GM12878 (cell line): ENCODE data around the gene SERPINE1. TPM values are rescaled to one million over a fixed set of nuclear protein-coding genes. Genes with fewer than 3 reads are reported as not detected.

Experiments
- ATF7 ChIP-seq: fragments of 450-650 bp; IDR thresholded peaks from 2 replicates; pipeline ENCODE4 v1.6.1; 2016; ENCODE audit warnings: low read depth, mild to moderate bottlenecking
- IKZF1 ChIP-seq: fragments of 450-650 bp; conservative IDR thresholded peaks from 2 replicates; pipeline ENCODE4 v1.6.1; 2017; ENCODE audit warnings: antibody characterized with exemption, mild to moderate bottlenecking
- IKZF2 ChIP-seq, 2 experiments: fragments of 450-650 bp; IDR thresholded peaks; 2 replicates each; pipeline ENCODE4 v1.6.1; 2017; ENCODE audit warnings: mild to moderate bottlenecking in 2 of 2, moderate library complexity in 2 of 2
- LARP7 ChIP-seq: fragments of 450-650 bp; IDR thresholded peaks from 2 replicates; pipeline ENCODE4 v1.6.1; 2017; ENCODE audit warnings: mild to moderate bottlenecking
- MTA2 ChIP-seq: fragments of 450-650 bp; IDR thresholded peaks from 2 replicates; pipeline ENCODE4 v1.6.1; 2016; ENCODE audit warnings: low read depth, mild to moderate bottlenecking, moderate library complexity
- RUNX3 ChIP-seq: IDR thresholded peaks from 2 replicates; pipeline ENCODE4 v1.6.1; 2012; ENCODE audit warnings: low read length, inconsistent platforms
- ZNF217 ChIP-seq: fragments of 450-650 bp; IDR thresholded peaks from 2 replicates; pipeline ENCODE4 v1.6.1; 2017; ENCODE audit warnings: antibody characterized with exemption, mild to moderate bottlenecking
- polyA plus RNA-seq, 11 experiments: library from polyadenylated mRNA; depleted of rRNA in 4 of 11; unstranded in 6 of 11; stranded (reverse) in 5 of 11; fragments of >200 nt; fragmentation: Nextera tagmentation in 4 of 11; fragmentation: Illumina TruSeq in 1 of 11; extraction: Ambion mirVana in 4 of 11; extraction: Trizol in 1 of 11; gene quantifications; 1 replicate in 1 of 11; 2 replicates in 10 of 11; pipeline versions ENCODE4 v1.2.1 to v1.2.3, GENCODE V29; 2011 to 2016; ENCODE audit warnings: inconsistent platforms in 2 of 11, missing spikeins in 2 of 11, low read depth in 1 of 11
- total RNA-seq, 4 experiments: library from RNA; depleted of rRNA in 3 of 4; stranded (reverse); fragments of >200 nt in 3 of 4; fragmentation: Illumina TruSeq in 1 of 4; extraction: Trizol in 1 of 4; gene quantifications; 2 replicates each; pipeline versions ENCODE4 v1.2.1 to v1.2.3, GENCODE V29; 2013 to 2021
- TF ChIP-seq, protein P1 (sequence below): fragments of 150-350 bp; IDR thresholded peaks from 2 replicates; pipeline ENCODE4 v1.6.1; 2014; ENCODE audit warnings: mild to moderate bottlenecking, low read depth, low read length
- TF ChIP-seq, protein P2 (sequence below): IDR thresholded peaks from 2 replicates; pipeline ENCODE4 v1.6.1; 2011; ENCODE audit warnings: borderline replicate concordance, low read depth, mild to moderate bottlenecking, moderate library complexity, low read length; ENCODE audit not compliant: insufficient read depth, poor library complexity, severe bottlenecking
- TF ChIP-seq, protein P3 (sequence below): IDR thresholded peaks from 2 replicates; pipeline ENCODE4 v1.6.1; 2011; ENCODE audit warnings: low read depth, mild to moderate bottlenecking, low read length, moderate library complexity, borderline replicate concordance; ENCODE audit errors: extremely low read depth
- TF ChIP-seq, protein P4 (sequence below): fragments of 450-650 bp; IDR thresholded peaks from 2 replicates; pipeline ENCODE4 v1.6.1; 2017; ENCODE audit warnings: low read depth, mild to moderate bottlenecking, moderate library complexity
- TF ChIP-seq, protein P5 (sequence below): fragments of 450-650 bp; IDR thresholded peaks from 2 replicates; pipeline ENCODE4 v1.6.1; 2017; ENCODE audit warnings: mild to moderate bottlenecking, moderate library complexity
- TF ChIP-seq, protein P6 (sequence below): fragments of 450-650 bp; IDR thresholded peaks from 2 replicates; pipeline ENCODE4 v1.6.1; 2017; ENCODE audit warnings: borderline replicate concordance
- TF ChIP-seq, protein P7 (sequence below): fragments of 450-650 bp; IDR thresholded peaks from 2 replicates; pipeline ENCODE4 v1.6.1; 2016; ENCODE audit warnings: mild to moderate bottlenecking

The SERPINE1 gene
- total and polyA plus RNA-seq, 10 of the 15 experiments (the other 5 are each of a cell fraction or from before 2014, with no cell fraction given) = 0.20 to 2.4 (median 0.44) TPM

DNA sequence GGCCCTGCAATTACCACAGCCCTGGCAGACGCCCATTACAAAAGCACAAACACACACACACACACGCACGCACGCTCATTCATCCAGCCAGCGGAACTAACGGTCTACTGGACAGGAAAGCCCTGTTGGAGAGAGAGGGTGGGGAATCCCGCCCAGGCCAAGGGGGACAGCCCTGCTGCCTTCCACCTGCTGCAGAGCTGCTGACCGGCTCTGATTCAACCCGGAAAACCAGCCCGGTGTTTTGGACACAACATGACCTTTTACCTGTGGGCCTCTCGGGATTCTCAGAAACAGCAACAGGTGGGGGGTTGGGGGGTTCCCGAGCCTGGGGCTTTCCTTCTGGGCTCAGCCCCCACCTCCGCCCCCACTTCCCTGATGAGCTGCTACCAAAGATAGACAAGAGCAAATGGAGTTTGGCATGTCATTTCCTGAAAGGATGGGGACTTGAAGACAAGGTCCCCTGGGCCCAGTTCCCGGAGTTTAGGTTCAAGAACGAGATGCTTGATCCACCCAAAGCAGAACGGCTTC lies 18.5 kb upstream of the SERPINE1 start (continued):
- TF ChIP-seq, protein P1, sequence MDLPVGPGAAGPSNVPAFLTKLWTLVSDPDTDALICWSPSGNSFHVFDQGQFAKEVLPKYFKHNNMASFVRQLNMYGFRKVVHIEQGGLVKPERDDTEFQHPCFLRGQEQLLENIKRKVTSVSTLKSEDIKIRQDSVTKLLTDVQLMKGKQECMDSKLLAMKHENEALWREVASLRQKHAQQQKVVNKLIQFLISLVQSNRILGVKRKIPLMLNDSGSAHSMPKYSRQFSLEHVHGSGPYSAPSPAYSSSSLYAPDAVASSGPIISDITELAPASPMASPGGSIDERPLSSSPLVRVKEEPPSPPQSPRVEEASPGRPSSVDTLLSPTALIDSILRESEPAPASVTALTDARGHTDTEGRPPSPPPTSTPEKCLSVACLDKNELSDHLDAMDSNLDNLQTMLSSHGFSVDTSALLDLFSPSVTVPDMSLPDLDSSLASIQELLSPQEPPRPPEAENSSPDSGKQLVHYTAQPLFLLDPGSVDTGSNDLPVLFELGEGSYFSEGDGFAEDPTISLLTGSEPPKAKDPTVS = no peak
- TF ChIP-seq LARP7 (no peak), ZNF217 (peak; percentile 21; the same call in 1 of the 2 replicates), IKZF2 (IDR thresholded peaks at IDR 0.05) (peak; percentile 78 to 82), MTA2 (peak; percentile 61), RUNX3 (peak; percentile 41; the same call in 1 of the 2 replicates), IKZF1 (peak; percentile 92), ATF7 (peak; percentile 65)
- TF ChIP-seq, protein P2, sequence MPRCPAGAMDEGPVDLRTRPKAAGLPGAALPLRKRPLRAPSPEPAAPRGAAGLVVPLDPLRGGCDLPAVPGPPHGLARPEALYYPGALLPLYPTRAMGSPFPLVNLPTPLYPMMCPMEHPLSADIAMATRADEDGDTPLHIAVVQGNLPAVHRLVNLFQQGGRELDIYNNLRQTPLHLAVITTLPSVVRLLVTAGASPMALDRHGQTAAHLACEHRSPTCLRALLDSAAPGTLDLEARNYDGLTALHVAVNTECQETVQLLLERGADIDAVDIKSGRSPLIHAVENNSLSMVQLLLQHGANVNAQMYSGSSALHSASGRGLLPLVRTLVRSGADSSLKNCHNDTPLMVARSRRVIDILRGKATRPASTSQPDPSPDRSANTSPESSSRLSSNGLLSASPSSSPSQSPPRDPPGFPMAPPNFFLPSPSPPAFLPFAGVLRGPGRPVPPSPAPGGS = peak; percentile 52
- TF ChIP-seq, protein P3, sequence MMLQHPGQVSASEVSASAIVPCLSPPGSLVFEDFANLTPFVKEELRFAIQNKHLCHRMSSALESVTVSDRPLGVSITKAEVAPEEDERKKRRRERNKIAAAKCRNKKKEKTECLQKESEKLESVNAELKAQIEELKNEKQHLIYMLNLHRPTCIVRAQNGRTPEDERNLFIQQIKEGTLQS = no peak
- TF ChIP-seq, protein P4, sequence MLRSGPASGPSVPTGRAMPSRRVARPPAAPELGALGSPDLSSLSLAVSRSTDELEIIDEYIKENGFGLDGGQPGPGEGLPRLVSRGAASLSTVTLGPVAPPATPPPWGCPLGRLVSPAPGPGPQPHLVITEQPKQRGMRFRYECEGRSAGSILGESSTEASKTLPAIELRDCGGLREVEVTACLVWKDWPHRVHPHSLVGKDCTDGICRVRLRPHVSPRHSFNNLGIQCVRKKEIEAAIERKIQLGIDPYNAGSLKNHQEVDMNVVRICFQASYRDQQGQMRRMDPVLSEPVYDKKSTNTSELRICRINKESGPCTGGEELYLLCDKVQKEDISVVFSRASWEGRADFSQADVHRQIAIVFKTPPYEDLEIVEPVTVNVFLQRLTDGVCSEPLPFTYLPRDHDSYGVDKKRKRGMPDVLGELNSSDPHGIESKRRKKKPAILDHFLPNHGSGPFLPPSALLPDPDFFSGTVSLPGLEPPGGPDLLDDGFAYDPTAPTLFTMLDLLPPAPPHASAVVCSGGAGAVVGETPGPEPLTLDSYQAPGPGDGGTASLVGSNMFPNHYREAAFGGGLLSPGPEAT = peak; percentile 93
- TF ChIP-seq, protein P5, sequence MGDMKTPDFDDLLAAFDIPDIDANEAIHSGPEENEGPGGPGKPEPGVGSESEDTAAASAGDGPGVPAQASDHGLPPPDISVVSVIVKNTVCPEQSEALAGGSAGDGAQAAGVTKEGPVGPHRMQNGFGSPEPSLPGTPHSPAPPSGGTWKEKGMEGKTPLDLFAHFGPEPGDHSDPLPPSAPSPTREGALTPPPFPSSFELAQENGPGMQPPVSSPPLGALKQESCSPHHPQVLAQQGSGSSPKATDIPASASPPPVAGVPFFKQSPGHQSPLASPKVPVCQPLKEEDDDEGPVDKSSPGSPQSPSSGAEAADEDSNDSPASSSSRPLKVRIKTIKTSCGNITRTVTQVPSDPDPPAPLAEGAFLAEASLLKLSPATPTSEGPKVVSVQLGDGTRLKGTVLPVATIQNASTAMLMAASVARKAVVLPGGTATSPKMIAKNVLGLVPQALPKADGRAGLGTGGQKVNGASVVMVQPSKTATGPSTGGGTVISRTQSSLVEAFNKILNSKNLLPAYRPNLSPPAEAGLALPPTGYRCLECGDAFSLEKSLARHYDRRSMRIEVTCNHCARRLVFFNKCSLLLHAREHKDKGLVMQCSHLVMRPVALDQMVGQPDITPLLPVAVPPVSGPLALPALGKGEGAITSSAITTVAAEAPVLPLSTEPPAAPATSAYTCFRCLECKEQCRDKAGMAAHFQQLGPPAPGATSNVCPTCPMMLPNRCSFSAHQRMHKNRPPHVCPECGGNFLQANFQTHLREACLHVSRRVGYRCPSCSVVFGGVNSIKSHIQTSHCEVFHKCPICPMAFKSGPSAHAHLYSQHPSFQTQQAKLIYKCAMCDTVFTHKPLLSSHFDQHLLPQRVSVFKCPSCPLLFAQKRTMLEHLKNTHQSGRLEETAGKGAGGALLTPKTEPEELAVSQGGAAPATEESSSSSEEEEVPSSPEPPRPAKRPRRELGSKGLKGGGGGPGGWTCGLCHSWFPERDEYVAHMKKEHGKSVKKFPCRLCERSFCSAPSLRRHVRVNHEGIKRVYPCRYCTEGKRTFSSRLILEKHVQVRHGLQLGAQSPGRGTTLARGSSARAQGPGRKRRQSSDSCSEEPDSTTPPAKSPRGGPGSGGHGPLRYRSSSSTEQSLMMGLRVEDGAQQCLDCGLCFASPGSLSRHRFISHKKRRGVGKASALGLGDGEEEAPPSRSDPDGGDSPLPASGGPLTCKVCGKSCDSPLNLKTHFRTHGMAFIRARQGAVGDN = peak; percentile 89
- TF ChIP-seq, protein P6, sequence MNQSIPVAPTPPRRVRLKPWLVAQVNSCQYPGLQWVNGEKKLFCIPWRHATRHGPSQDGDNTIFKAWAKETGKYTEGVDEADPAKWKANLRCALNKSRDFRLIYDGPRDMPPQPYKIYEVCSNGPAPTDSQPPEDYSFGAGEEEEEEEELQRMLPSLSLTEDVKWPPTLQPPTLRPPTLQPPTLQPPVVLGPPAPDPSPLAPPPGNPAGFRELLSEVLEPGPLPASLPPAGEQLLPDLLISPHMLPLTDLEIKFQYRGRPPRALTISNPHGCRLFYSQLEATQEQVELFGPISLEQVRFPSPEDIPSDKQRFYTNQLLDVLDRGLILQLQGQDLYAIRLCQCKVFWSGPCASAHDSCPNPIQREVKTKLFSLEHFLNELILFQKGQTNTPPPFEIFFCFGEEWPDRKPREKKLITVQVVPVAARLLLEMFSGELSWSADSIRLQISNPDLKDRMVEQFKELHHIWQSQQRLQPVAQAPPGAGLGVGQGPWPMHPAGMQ = no peak
- TF ChIP-seq, protein P7, sequence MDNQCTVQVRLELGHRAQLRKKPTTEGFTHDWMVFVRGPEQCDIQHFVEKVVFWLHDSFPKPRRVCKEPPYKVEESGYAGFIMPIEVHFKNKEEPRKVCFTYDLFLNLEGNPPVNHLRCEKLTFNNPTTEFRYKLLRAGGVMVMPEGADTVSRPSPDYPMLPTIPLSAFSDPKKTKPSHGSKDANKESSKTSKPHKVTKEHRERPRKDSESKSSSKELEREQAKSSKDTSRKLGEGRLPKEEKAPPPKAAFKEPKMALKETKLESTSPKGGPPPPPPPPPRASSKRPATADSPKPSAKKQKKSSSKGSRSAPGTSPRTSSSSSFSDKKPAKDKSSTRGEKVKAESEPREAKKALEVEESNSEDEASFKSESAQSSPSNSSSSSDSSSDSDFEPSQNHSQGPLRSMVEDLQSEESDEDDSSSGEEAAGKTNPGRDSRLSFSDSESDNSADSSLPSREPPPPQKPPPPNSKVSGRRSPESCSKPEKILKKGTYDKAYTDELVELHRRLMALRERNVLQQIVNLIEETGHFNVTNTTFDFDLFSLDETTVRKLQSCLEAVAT = peak; percentile 69; the same call in 1 of the 2 replicates
